Ovary (tissue), 9 donors: Measurements from ENCODE around the gene CTNNAL1. TPM values are rescaled to one million over a fixed set of nuclear protein-coding genes. Genes with fewer than 3 reads are reported as not detected.
A peak's percentile ranks its signal among the peaks of the same experiment; 100 is the strongest.

Source experiments
- DNase-seq, 5 donors: peaks; one replicate each; pipeline ENCODE4 v3.0.0-alpha.2; 2019 to 2020
- H3K27ac ChIP-seq, 2 donors: fragments of 200-600 bp; one replicate each; pipeline versions ENCODE4 v1.5.1 to v1.8.0; 2019 to 2022
- H3K27me3 ChIP-seq: fragments of 200-600 bp; one replicate; pipeline ENCODE4 v1.8.0; 2022
- H3K36me3 ChIP-seq: fragments of 200-600 bp; sonication (generic); one replicate; pipeline ENCODE4 v1.5.1; 2019
- H3K4me1 ChIP-seq: one replicate; pipeline ENCODE4 v1.8.1; 2013; ENCODE audit warnings: mild to moderate bottlenecking, moderate library complexity; ENCODE audit not compliant: insufficient read depth
- H3K4me3 ChIP-seq: fragments of 200-600 bp; sonication (generic); one replicate; pipeline ENCODE4 v1.5.1; 2017
- H3K9me3 ChIP-seq, 2 donors: fragments of 200-600 bp in 1 of 2; sonication (generic) in 1 of 2; one replicate each; pipeline versions ENCODE4 v1.5.1 to v1.8.1; 2013 to 2019; ENCODE audit warnings: mild to moderate bottlenecking in 1 of 2, moderate library complexity in 1 of 2
- CTCF ChIP-seq, 3 donors: fragments of 450-650 bp in 2 of 3; fragments of 200-600 bp in 1 of 3; IDR thresholded peaks; one replicate each; pipeline versions ENCODE4 v1.5.1 to v1.8.0; 2016 to 2022; ENCODE audit warnings: antibody characterized with exemption in 3 of 3, mild to moderate bottlenecking in 1 of 3
- EP300 ChIP-seq: sonication (generic); formaldehyde crosslinking; IDR thresholded peaks from one replicate; pipeline ENCODE4 v1.6.1; 2017; ENCODE audit warnings: antibody characterized with exemption
- POLR2A ChIP-seq: fragments of 450-650 bp; IDR thresholded peaks from one replicate; pipeline ENCODE4 v1.6.1; 2017; ENCODE audit warnings: antibody characterized with exemption, mild to moderate bottlenecking, moderate library complexity
- WGBS, 3 donors: extraction: QIAGEN DNeasy Blood & Tissue Kit in 1 of 3; methylation state at CpG; one replicate each; pipeline versions ENCODE4 v1.1.5 to v1.1.7; 2013 to 2017; 5-methylcytosine and 5-hydroxymethylcytosine counted together
- intact Hi-C, 4 donors: fragments of 100-400 bp; cut with DNase I; formaldehyde crosslinking; loops; one replicate each; pipeline versions ENCODE4 v1.11.0 to v1.15.1; 2022 to 2023
- polyA plus RNA-seq, 2 donors: library from polyadenylated mRNA; stranded (reverse); fragments of 200-250 nt in 1 of 2; fragments of 350-450 nt in 1 of 2; fragmentation: Illumina TruSeq in 1 of 2; extraction: RNeasy Lipid Tissue Mini Kit (QIAGEN cat#74804) in 1 of 2; gene quantifications; one replicate each; pipeline ENCODE4 v1.2.3, GENCODE V29; 2013 to 2014
- total RNA-seq, 7 donors: library from RNA; depleted of rRNA in 2 of 7; stranded (reverse); fragments of >200 nt in 2 of 7; fragmentation: NEBNext Ultra II Directional in 3 of 7; extraction: Animal tissue kit (Norgen Biotek cat#: 25700) in 3 of 7; gene quantifications; one replicate each; pipeline versions ENCODE4 v1.1.0 to v1.2.4, GENCODE V29; 2016 to 2023
- donor health status: DM: no; HTN: no; CAD: no; lungs with moderate emphysema.
- donor health status: DM: no; HTN: no; CAD: no.
- donor health status: Bipolar disorder and iron deficiency.
- donor health status: DM: yes; HTN: yes; CAD: no.
- donor health status: DM: no; HTN: no; CAD: no.
- donor health status: DM: yes; HTN: yes; CAD: no.

CTNNAL1 gene
- total and polyA plus RNA-seq, 9 donors: 82.4 to 238 (median 137) TPM

- H3K27me3 ChIP-seq: no peaks in the 10 kb centered on the region
- no peaks in the 10 kb centered on the region for H3K4me1 ChIP-seq
- H3K36me3 ChIP-seq: no peaks in the 10 kb centered on the region
- no peak overlapping the region for H3K4me3 ChIP-seq
- DNase-seq: no peak
- H3K9me3 ChIP-seq: no peaks in the 10 kb centered on the region
- WGBS, 3 donors: 88 to 91% (median 89%) methylated on average over 1 of the region's 1 CpG
- intact Hi-C loops: no loop called here
- no peak overlapping the region for H3K27ac ChIP-seq
- no peak for TF ChIP-seq CTCF (IDR thresholded peaks at IDR 0.05)
- TF ChIP-seq EP300: no peak
- no peak for TF ChIP-seq POLR2A
Measured at GRCh38 chr9:109046346-109046745, 33.0 kb upstream of the CTNNAL1 start.

- intact Hi-C loops: no loop called here
- Histone ChIP-seq H3K27ac (no peak overlapping the region), H3K4me1 (no peaks in the 10 kb centered on the region), H3K27me3 (no peaks in the 10 kb centered on the region), H3K9me3 (no peaks in the 10 kb centered on the region), H3K4me3 (no peak overlapping the region), H3K36me3 (no peaks in the 10 kb centered on the region)
- no peak for DNase-seq
- 97 to 98% (median 98%) methylated on average over 4 of the region's 4 CpGs for WGBS, 3 donors
- TF ChIP-seq CTCF (IDR thresholded peaks at IDR 0.05) (no peak), EP300 (no peak), POLR2A (no peak)
Measured at GRCh38 chr9:109043578-109043977, 30.3 kb upstream of the CTNNAL1 start.

- DNase-seq: no peak
- intact Hi-C loops: no loop called here
- no peak overlapping the region for H3K4me3 ChIP-seq
- H3K9me3 ChIP-seq: no peaks in the 10 kb centered on the region
- 95 to 97% (median 97%) methylated on average over 4 of the region's 4 CpGs for WGBS, 3 donors
- peaks cover 10% of the 10 kb centered on the region for H3K4me1 ChIP-seq
- H3K36me3 ChIP-seq: no peaks in the 10 kb centered on the region
- no peak for TF ChIP-seq CTCF (IDR thresholded peaks at IDR 0.05)
- TF ChIP-seq POLR2A: no peak
- no peak for TF ChIP-seq EP300
- no peak overlapping the region for H3K27ac ChIP-seq
- H3K27me3 ChIP-seq: no peaks in the 10 kb centered on the region
Measured at GRCh38 chr9:109040571-109040970, 27.3 kb upstream of the CTNNAL1 start.

GRCh38 chr9:109039539-109039938, 26.2 kb upstream of the CTNNAL1 start:
- H3K27ac ChIP-seq: no peak overlapping the region
- TF ChIP-seq EP300: no peak
- H3K4me1 ChIP-seq: peaks cover 10% of the 10 kb centered on the region
- intact Hi-C loops: loop anchor here in 1 of 4 donors (10.0 kb wide), 1 partner anchor 55 kb away; no protein-coding TSS in a partner anchor
- H3K9me3 ChIP-seq: no peaks in the 10 kb centered on the region
- H3K36me3 ChIP-seq: no peaks in the 10 kb centered on the region
- 85 to 90% (median 88%) methylated on average over 4 of the region's 4 CpGs for WGBS, 3 donors
- H3K27me3 ChIP-seq: no peaks in the 10 kb centered on the region
- no peak overlapping the region for H3K4me3 ChIP-seq
- no peak for DNase-seq

GRCh38 chr9:109037946-109038715, 24.8 kb upstream of the CTNNAL1 start:
- TF ChIP-seq EP300 (no peak), CTCF (IDR thresholded peaks at IDR 0.05) (no peak), POLR2A (no peak)
- Histone ChIP-seq H3K4me1 (peaks cover 12% of the 10 kb centered on the region), H3K27ac (peak overlapping the region in 1 of 2 donors; percentile 65), H3K36me3 (no peaks in the 10 kb centered on the region), H3K27me3 (no peaks in the 10 kb centered on the region), H3K4me3 (no peak overlapping the region), H3K9me3 (no peaks in the 10 kb centered on the region)
- intact Hi-C loops: loop anchor here in 1 of 4 donors (10.0 kb wide), 1 partner anchor 57 kb away; no protein-coding TSS in a partner anchor
- DNase-seq: no peak
- 61 to 79% (median 64%) methylated on average over 4 of the region's 4 CpGs for WGBS, 3 donors
